Skeletal muscle cell (primary cell): ENCODE data around the gene DNPH1.

Experiments
- DNase-seq: peaks from one replicate; pipeline ENCODE4 v3.0.0-alpha.2; 2010; ENCODE audit warnings: low read depth
- H3K4me3 ChIP-seq: 2 replicates; pipeline ENCODE4 v1.5.1; 2011; ENCODE audit warnings: low read depth, mild to moderate bottlenecking, control low read depth, low read length, moderate library complexity

Gene DNPH1

GRCh38 chr6:43264599-43265145, 35.4 kb upstream of the DNPH1 start:
- no peak overlapping the region for H3K4me3 ChIP-seq
- no peak for DNase-seq

- DNase-seq, result peak; percentile 9
- H3K4me3 ChIP-seq, result no peak overlapping the region
Measured at GRCh38 chr6:43263314-43264178, 34.3 kb upstream of the DNPH1 start.

GRCh38 chr6:43262780-43263313, 33.6 kb upstream of the DNPH1 start:
- H3K4me3 ChIP-seq, result no peak overlapping the region
- DNase-seq, result no peak

GRCh38 chr6:43262000-43262779, 32.9 kb upstream of the DNPH1 start:
- DNase-seq, result no peak
- H3K4me3 ChIP-seq, result no peak overlapping the region

- DNase-seq, result no peak
- no peak overlapping the region for H3K4me3 ChIP-seq
Measured at GRCh38 chr6:43261198-43261597, 31.9 kb upstream of the DNPH1 start.

- no peak for DNase-seq
- no peak overlapping the region for H3K4me3 ChIP-seq
Measured at GRCh38 chr6:43260791-43261190, 31.5 kb upstream of the DNPH1 start.

- H3K4me3 ChIP-seq, result no peak overlapping the region
- no peak for DNase-seq
Measured at GRCh38 chr6:43258807-43259686, 29.8 kb upstream of the DNPH1 start.

- no peak overlapping the region for H3K4me3 ChIP-seq
- no peak for DNase-seq
Measured at GRCh38 chr6:43258180-43258579, 28.9 kb upstream of the DNPH1 start.

GRCh38 chr6:43257367-43258145, 28.3 kb upstream of the DNPH1 start:
- no peak for DNase-seq
- no peak overlapping the region for H3K4me3 ChIP-seq

GRCh38 chr6:43256670-43257366, 27.5 kb upstream of the DNPH1 start:
- no peak for DNase-seq
- H3K4me3 ChIP-seq, result no peak overlapping the region

- no peak overlapping the region for H3K4me3 ChIP-seq
Measured at GRCh38 chr6:43255408-43256054, 26.2 kb upstream of the DNPH1 start.

GRCh38 chr6:43254846-43255245, 25.6 kb upstream of the DNPH1 start:
- DNase-seq, result no peak
- H3K4me3 ChIP-seq, result no peak overlapping the region

More at GRCh38 chr6:43255408-43256054, 26.2 kb upstream of the DNPH1 start:
- no peak for DNase-seq

- H3K4me3 ChIP-seq, result no peak overlapping the region
- no peak for DNase-seq
Measured at GRCh38 chr6:43254138-43254817, 25.0 kb upstream of the DNPH1 start.

- no peak for DNase-seq
- H3K4me3 ChIP-seq, result no peak overlapping the region
Measured at GRCh38 chr6:43253401-43253800, 24.1 kb upstream of the DNPH1 start.

GRCh38 chr6:43250992-43251373, 21.7 kb upstream of the DNPH1 start:
- H3K4me3 ChIP-seq, result no peak overlapping the region
- no peak for DNase-seq

- no peak overlapping the region for H3K4me3 ChIP-seq
- DNase-seq, result no peak
Measured at GRCh38 chr6:43248791-43249190, 19.5 kb upstream of the DNPH1 start.

GRCh38 chr6:43248101-43248500, 18.8 kb upstream of the DNPH1 start:
- no peak for DNase-seq
- no peak overlapping the region for H3K4me3 ChIP-seq
